ENCODE results near the gene RBBP8.
"Not testable (repeated sequence)": the region's sequence is repeated elsewhere in the genome, so short reads cannot be mapped to it uniquely, and the experiment has no call there.

Gene RBBP8

DNA sequence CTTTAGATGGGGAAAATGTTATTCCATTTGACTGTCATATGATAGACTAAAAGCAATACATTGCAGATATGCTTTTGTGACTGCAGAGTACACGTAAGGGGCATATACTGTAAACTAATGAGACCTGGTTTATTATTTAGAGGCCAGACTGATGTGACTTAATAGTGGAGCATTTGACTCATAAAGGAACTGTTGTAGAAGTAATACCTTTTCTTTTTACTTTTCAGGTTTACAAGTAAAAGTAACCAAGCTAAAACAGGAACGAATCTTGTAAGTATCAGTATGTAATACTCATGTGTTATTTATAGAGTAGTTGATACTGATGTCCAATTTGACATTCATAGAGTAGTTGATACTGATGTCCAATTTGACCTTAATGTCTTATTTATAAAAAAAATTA is 13.1 kb downstream of the RBBP8 start:
- DNase-seq = no peak

DNA sequence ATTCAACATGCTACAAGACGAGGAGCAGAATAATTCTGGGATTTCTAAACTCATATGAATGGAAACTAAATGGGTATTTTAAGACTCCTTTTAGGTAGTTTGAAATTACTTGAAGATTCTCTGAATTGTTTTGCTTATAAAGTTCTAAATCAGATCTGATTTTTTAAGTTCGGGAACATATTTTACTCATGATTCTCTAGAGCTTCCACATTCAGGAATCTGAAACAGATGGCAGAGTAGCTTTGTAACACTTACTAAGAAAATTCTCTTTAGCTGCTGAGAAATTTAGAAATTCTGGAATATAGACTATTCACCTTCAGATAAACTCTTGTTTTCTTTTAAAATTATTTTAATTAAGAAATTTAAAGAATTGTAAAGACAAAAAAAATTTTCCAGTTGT is 13.7 kb downstream of the RBBP8 start:
- DNase-seq = no peak

- no peak for DNase-seq
Measured at GRCh38 chr18:22951823-22952222, 18.7 kb downstream of the RBBP8 start.

DNA sequence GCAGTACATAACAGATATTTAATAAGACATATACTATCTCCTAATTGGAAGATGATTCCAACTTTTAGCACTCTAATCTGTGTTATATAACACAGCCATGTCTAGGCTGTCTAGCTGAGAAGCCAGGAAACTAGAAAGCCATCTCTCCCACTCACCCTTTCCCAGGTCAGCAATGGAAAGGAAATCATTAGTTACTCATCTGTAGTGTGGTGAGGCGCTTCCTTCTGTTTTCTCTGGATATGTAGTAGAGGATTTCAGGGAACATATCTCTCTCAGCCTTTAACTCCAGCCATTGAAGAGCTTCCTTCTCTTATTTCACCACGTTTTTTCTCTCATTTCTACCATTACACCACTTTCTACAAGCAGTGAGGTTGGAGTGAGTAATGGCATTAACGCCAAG is 19.4 kb downstream of the RBBP8 start:
- no peak for DNase-seq

GRCh38 chr18:22953982-22954381 is 20.9 kb downstream of the RBBP8 start:
- not testable (repeated sequence) for DNase-seq

DNA sequence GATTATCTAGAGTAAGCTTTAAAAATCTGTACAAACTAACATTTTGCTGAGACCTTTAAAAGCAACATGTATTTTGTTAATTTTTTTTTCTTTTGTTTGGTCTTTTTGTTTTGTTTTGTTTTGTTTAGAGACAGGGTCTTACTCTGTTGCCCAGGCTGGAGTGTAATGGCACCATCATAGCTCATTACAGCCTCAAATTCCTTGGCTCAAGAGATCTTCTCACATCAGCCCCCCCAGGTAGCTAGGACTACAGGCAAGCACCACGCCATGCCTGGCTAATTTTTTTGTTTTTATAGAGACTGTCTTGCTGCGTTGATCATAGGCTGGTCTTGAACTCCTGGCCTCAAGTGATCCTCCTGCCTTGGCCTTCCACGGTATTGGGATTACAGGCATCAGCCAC is 23.1 kb downstream of the RBBP8 start:
- DNase-seq = no peak

DNA sequence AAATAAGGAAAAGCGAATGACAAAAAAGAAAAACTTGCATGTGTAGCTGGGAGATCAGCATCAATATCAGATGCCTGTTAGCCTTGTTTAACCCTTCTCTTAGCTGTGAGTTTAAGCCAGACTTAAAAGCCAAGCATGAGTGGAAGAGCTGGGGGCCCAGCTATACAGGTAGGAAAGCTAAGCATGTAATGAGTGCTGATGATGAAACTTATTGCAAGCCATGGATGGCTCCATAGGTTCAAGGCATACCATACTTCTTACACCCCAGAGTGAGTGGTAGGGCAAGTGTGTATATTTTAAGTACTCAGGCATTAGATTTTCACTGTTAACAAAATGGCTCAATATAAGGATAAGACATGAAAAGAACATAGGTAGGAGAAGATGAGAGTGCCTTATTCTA is 28.0 kb downstream of the RBBP8 start:
- DNase-seq = no peak

DNA sequence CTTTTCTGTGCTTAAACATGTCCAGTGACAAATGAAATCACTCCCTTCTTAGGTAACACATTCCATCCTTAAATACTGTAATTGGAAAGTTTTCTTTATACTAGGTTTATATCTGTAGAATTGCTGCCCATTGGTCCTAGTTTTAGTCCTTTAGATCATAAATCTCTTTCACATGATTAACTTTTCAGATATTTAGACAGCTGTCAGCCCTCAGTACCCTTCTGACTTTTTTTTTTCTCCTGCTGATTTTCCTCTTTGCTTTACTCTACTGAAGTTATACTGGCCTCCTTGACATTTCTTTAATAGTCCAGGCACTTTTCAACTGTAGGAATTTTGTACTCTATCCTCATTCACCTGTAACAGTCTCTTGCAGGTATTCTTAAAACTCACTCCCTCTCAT is 28.9 kb downstream of the RBBP8 start:
- no peak for DNase-seq

GRCh38 chr18:22964116-22964515 is 31.0 kb downstream of the RBBP8 start:
- no peak for DNase-seq

GRCh38 chr18:22964722-22965121 is 31.6 kb downstream of the RBBP8 start:
- DNase-seq = no peak

DNA sequence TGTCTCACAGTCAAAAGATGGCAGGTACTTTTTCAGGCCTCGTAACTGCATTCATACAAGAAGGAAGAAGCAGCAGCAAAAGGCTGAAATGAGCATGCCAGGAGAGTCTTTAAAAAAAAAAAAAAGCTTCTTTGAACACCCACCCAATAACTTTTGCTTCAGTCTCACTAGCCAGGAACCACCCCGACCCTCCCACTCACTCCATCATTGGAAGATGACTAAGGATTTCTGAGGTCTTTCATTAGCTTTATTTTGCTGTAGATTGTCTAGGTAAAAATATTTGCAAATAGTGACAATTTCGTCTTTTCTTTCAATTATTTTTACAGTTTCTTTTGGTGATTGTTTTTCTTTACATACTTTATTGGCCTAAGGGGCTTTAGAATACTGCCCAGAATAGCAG is 37.9 kb downstream of the RBBP8 start:
- no peak for DNase-seq

DNA sequence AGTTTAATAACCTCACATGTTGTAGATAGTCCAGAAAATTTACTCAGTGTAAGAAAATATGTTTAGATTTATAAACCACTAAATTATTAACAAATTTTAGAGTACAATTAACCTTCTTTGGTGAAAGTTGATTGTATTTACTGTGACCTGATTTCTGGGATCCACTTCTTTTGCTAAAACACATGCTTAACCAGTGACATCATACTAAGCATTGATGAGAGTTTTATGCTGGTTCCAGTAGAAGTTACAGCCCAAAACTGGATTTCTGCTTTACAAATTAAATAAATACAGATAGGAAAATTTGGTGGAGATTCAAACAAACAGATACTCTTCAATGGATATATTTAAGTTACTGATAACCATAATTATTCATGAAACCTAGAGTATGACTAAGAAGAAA is 40.9 kb downstream of the RBBP8 start:
- no peak for DNase-seq

- no peak for DNase-seq
Measured at GRCh38 chr18:22974707-22975106, 41.6 kb downstream of the RBBP8 start.

GRCh38 chr18:22975508-22975907 is 42.4 kb downstream of the RBBP8 start:
- no peak for DNase-seq

GRCh38 chr18:22977847-22978701 is 44.9 kb downstream of the RBBP8 start:
- DNase-seq = no peak

DNA sequence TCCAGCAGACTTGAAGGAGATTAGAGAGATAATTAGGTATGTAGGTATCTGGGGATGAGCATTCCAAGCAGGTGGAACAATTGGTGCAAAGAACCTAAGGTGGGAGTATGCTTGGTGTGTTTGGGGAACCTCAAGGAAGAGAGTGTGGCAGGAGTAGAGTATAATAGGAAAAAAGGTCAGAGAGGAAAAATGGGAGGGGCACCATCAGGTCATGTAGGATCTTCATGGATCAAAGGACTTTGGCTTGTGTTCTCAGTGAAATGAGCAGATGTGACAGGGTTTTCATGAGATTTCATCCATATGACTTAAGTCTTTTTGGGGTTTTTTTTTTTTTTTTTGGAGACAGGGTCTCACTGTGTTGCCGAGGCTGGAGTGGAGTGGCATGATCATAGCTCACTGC is 47.3 kb downstream of the RBBP8 start:
- no peak for DNase-seq

DNA sequence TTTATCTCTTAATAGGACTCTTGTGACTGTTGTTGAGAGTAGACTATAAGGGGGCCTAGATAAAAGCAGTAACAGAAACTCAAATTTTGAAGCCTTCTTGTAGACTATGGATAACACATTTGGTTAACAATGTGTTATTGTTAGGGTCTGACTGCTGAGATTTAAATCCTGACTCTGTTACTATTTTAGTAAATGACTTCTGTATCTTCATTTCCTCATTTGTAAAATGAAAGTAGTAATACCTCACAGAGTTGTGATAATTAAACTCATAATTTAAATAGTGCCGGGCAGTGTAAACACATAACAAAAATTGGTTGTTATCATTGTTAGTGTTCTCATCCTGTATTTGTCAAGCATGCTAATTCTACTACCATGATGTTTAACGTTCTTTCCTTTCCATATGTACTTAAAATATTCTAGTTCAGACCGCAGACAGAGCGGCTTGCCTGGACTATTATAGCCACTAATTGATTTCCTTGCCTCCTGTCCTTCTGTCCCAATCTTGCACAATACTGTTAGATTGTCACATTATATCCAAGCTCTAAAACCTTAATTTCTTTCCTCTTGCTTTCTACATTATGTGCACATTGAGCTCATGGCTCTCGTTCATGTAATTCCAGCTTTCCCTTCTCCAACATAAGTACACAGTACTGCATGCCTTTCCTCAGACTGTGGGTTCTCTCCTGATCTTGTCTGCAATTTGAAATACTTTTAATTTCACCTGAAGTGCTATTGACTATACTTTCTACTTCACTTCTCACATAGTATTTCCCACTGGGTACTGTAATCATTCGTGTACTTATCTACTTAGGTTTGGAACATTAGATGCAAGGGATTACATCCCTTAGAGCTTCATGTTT is 48.4 kb downstream of the RBBP8 start:
- no peak for DNase-seq

- DNase-seq = no peak
Measured at GRCh38 chr18:22983175-22983574, 50.0 kb downstream of the RBBP8 start.

- no peak for DNase-seq
Measured at GRCh38 chr18:22985250-22985649, 52.1 kb downstream of the RBBP8 start.

DNA sequence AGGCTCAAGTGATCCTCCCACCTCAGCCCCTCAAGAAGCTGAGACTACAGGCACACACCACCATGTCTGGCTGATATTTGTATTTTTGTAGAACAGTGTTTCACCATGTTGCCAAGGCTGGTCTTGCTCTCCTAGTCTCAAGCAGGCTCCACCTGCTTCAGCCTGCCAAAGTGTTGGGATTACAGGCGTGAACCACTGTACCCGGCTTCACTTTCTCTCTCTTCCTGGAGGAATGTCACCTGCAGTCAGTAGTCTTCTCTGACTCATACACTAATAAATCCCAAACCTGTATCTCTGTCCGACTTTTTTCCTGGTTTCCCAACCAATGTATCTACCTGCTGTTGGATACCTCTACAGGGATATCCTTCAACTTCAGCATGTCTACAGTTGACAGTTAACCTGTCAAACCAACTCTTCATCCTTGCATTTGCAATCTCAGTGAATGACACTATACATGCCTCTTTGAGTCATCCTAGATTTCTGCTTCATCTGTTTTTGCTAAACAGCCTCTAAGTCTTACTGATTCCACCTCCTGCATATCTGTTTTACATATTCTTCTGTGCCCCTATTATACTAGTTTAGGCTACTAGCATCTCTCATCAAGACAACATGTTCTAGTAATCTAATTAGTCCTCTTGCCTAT is 54.5 kb downstream of the RBBP8 start:
- DNase-seq = no peak

- DNase-seq = no peak
Measured at GRCh38 chr18:22988208-22988607, 55.1 kb downstream of the RBBP8 start.

DNA sequence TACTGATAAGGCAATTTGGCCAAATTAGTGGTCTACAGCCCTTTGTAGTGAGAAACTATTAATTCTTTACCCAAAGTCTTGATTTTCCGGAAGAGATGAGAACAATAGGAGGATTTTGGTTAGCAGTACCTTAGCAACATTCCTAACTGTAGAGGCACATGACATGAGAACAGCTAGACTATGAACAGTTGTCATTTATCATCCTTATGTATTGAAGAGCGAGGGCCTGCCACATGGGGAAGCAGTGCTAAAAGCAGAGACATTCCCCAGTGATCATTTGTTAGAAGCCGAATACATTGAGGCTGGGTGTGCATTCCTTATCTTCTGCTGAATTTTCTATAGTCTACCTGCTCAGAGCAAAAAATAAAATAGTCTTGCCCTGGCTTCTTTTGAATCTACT is 65.2 kb downstream of the RBBP8 start:
- no peak for DNase-seq

GRCh38 chr18:22999212-22999611 is 66.1 kb downstream of the RBBP8 start:
- DNase-seq = no peak

- no peak for DNase-seq
Measured at GRCh38 chr18:22999647-23000046, 66.5 kb downstream of the RBBP8 start.
